MM.1S (cell line): ENCODE measurements around the gene ZNF853.

Experiments
- CTCF ChIP-seq: fragments of 300-600 bp; sonication (generic); IDR thresholded peaks from 2 replicates; pipeline ENCODE4 v1.5.1; 2016; ENCODE audit warnings: antibody characterized with exemption, low read length, mixed read lengths
- EZH2 ChIP-seq: fragments of 300-600 bp; sonication (generic); optimal IDR thresholded peaks from 2 replicates; pipeline ENCODE3; 2017; ENCODE audit warnings: low read depth, mild to moderate bottlenecking, antibody characterized with exemption, low read length, mixed read lengths
- EZH2phosphoT487 ChIP-seq: fragments of 300-600 bp; sonication (generic); IDR thresholded peaks from 2 replicates; pipeline ENCODE4 v1.6.1; 2018; ENCODE audit warnings: antibody characterized with exemption, low read length

- no peak for TF ChIP-seq CTCF
- no peak for TF ChIP-seq EZH2phosphoT487
- no peak for TF ChIP-seq EZH2
Measured at GRCh38 chr7:6578114-6579084, 37.0 kb upstream of the ZNF853 start.
